CD4-positive, alpha-beta memory T cell (primary cell): Measurements from ENCODE around the gene SIPA1L3. TPM values are rescaled to one million over a fixed set of nuclear protein-coding genes. Genes with fewer than 3 reads are reported as not detected.

Experiments
- CTCF ChIA-PET: fragments of 350-600 bp; sonication (Branson Sonifier 250); formaldehyde crosslinking; loops from one replicate; lab custom pipeline; 2021; ENCODE audit warnings: inconsistent platforms; ENCODE audit not compliant: partially characterized antibody; lab: Charles Lee
- POLR2A ChIA-PET: fragments of 350-600 bp; sonication (Branson Sonifier 250); formaldehyde crosslinking; loops from one replicate; lab custom pipeline; 2021; ENCODE audit not compliant: partially characterized antibody; lab: Charles Lee
- DNase-seq, 5 donors: peaks; one replicate each; pipeline versions ENCODE4 v3.0.0 to v3.0.0-alpha.2; 2020 to 2022; ENCODE audit warnings: mixed read lengths in 1 of 5
- H3K27ac ChIP-seq: one replicate; pipeline ENCODE4 v1.7.0; 2013; ENCODE audit warnings: low read depth, low read length
- H3K27me3 ChIP-seq: 2 replicates; pipeline ENCODE4 v1.7.0; 2013; ENCODE audit warnings: mild to moderate bottlenecking, low read length, moderate library complexity; ENCODE audit not compliant: insufficient read depth
- H3K36me3 ChIP-seq: 2 replicates; pipeline ENCODE4 v1.7.0; 2013; ENCODE audit warnings: mild to moderate bottlenecking, low read length, moderate library complexity; ENCODE audit not compliant: insufficient read depth
- H3K4me1 ChIP-seq: 2 replicates; pipeline ENCODE4 v1.7.0; 2013; ENCODE audit warnings: mild to moderate bottlenecking, low read length, moderate library complexity; ENCODE audit not compliant: insufficient read depth
- H3K4me3 ChIP-seq, 2 donors: one replicate each; pipeline ENCODE4 v1.7.0; 2013; ENCODE audit warnings: low read length in 2 of 2, mild to moderate bottlenecking in 1 of 2
- H3K9me3 ChIP-seq, 2 donors: one replicate each; pipeline ENCODE4 v1.7.0; 2013; ENCODE audit warnings: low read length in 2 of 2, control low read depth in 1 of 2; ENCODE audit not compliant: control insufficient read depth in 1 of 2
- H3K27ac Mint-ChIP-seq, 7 donors: one replicate each; pipeline ENCODE4 v1.8.0; 2020 to 2021; ENCODE audit warnings: mixed read lengths in 7 of 7, mild to moderate bottlenecking in 6 of 7, inconsistent platforms in 3 of 7, moderate library complexity in 3 of 7
- H3K27me3 Mint-ChIP-seq, 2 donors: one replicate each; pipeline ENCODE4 v1.8.0; 2020 to 2021; ENCODE audit warnings: mixed read lengths in 2 of 2
- H3K36me3 Mint-ChIP-seq, 2 donors: one replicate each; pipeline ENCODE4 v1.8.0; 2020 to 2021; ENCODE audit warnings: mixed read lengths in 2 of 2, inconsistent platforms in 1 of 2, mild to moderate bottlenecking in 1 of 2
- H3K4me1 Mint-ChIP-seq, 4 donors: one replicate each; pipeline ENCODE4 v1.8.0; 2020 to 2021; ENCODE audit warnings: mixed read lengths in 4 of 4, mild to moderate bottlenecking in 1 of 4
- H3K4me3 Mint-ChIP-seq, 8 donors: one replicate each; pipeline ENCODE4 v1.8.0; 2020 to 2021; ENCODE audit warnings: mixed read lengths in 8 of 8, mild to moderate bottlenecking in 7 of 8, moderate library complexity in 6 of 8, inconsistent platforms in 3 of 8
- H3K9me3 Mint-ChIP-seq, 8 donors: one replicate each; pipeline ENCODE4 v1.8.0; 2020 to 2021; ENCODE audit warnings: mixed read lengths in 8 of 8, mild to moderate bottlenecking in 5 of 8, inconsistent platforms in 3 of 8, moderate library complexity in 1 of 8
- intact Hi-C: fragments of 100-400 bp; cut with micrococcal nuclease; formaldehyde crosslinking; loops from one replicate; pipeline ENCODE4 v1.15.1; 2023
- polyA plus RNA-seq, 2 donors: library from polyadenylated mRNA; unstranded; fragments of 300-500 nt; fragmentation: Illumina TruSeq; gene quantifications; one replicate each; pipeline ENCODE4 v1.2.3, GENCODE V29; 2021
- total RNA-seq, 2 experiments: library from RNA; stranded (reverse); gene quantifications; one replicate each; pipeline ENCODE4 v1.2.3, GENCODE V29; 2021

Gene SIPA1L3
- total and polyA plus RNA-seq, 4 experiments from 2014 or later, result 0.39 to 35.0 (median 17.8) TPM

GRCh38 chr19:38142176-38143035, 235.4 kb downstream of the SIPA1L3 start:
- no peak overlapping the region for H3K4me3 Mint-ChIP-seq

GRCh38 chr19:38143847-38144246, 236.8 kb downstream of the SIPA1L3 start:
- DNase-seq, result no peak
- intact Hi-C loops, result loop anchor here (5.0 kb wide), 1 partner anchor 193 kb away; the partner anchor contains the start of gene CATSPERG

More at GRCh38 chr19:38142176-38143035, 235.4 kb downstream of the SIPA1L3 start:
- DNase-seq, result peak in 2 of 5 donors; percentile 8 to 11
- Mint-ChIP-seq H3K9me3 (peaks cover 0 to 3% (median 0%) of the 10 kb centered on the region in 8 donors), H3K4me1 (peaks cover 0 to 7% (median 3%) of the 10 kb centered on the region in 4 donors), H3K36me3 (peaks cover 27 to 28% of the 10 kb centered on the region in 2 donors), H3K27ac (peak overlapping the region in 2 of 7 donors; percentile 57 to 58), H3K27me3 (no peaks in the 10 kb centered on the region)
- ChIA-PET POLR2A (no interaction called here), CTCF (interaction anchor here (0.9 to 2.1 kb wide), 6 partner anchors 9 to 237 kb away, joined by 3 to 6 read pairs (median 3); no protein-coding TSS in a partner anchor)
- Histone ChIP-seq H3K36me3 (no peaks in the 10 kb centered on the region), H3K4me1 (no peaks in the 10 kb centered on the region), H3K4me3 (no peak overlapping the region), H3K9me3 (no peaks in the 10 kb centered on the region), H3K27ac (no peak overlapping the region), H3K27me3 (no peaks in the 10 kb centered on the region)
- intact Hi-C loops, result loop anchor here (5.0 kb wide), 1 partner anchor 195 kb away; the partner anchor contains the start of gene CATSPERG

GRCh38 chr19:38144667-38145066, 237.7 kb downstream of the SIPA1L3 start:
- Histone ChIP-seq H3K27me3 (no peaks in the 10 kb centered on the region), H3K4me1 (no peaks in the 10 kb centered on the region), H3K36me3 (no peaks in the 10 kb centered on the region), H3K27ac (no peak overlapping the region), H3K4me3 (no peak overlapping the region), H3K9me3 (no peaks in the 10 kb centered on the region)
- Mint-ChIP-seq H3K4me1 (peaks cover 0 to 7% (median 0%) of the 10 kb centered on the region in 4 donors), H3K36me3 (peaks cover 26 to 29% of the 10 kb centered on the region in 2 donors), H3K9me3 (peaks cover 0 to 3% (median 0%) of the 10 kb centered on the region in 8 donors), H3K4me3 (no peak overlapping the region), H3K27me3 (no peaks in the 10 kb centered on the region), H3K27ac (peak overlapping the region in 1 of 7 donors; percentile 15)
- intact Hi-C loops, result loop anchor here (5.0 kb wide), 1 partner anchor 193 kb away; the partner anchor contains the start of gene CATSPERG
- POLR2A ChIA-PET, result no interaction called here
- DNase-seq, result no peak
- CTCF ChIA-PET, result interaction anchor here (1.3 kb wide), 1 partner anchor 58 kb away, joined by 3 read pairs; no protein-coding TSS in a partner anchor

More at GRCh38 chr19:38143847-38144246, 236.8 kb downstream of the SIPA1L3 start:
- ChIA-PET POLR2A (no interaction called here), CTCF (interaction anchor here (1.0 to 1.3 kb wide), 4 partner anchors 8 to 237 kb away, joined by 3 read pairs; partner anchors contain the start of gene WDR87)
- H3K4me1 Mint-ChIP-seq, result peaks cover 0 to 7% (median 3%) of the 10 kb centered on the region in 4 donors
- peaks cover 0 to 3% (median 0%) of the 10 kb centered on the region in 8 donors for H3K9me3 Mint-ChIP-seq
- Histone ChIP-seq H3K4me3 (no peak overlapping the region), H3K9me3 (no peaks in the 10 kb centered on the region), H3K27me3 (no peaks in the 10 kb centered on the region), H3K27ac (no peak overlapping the region), H3K4me1 (no peaks in the 10 kb centered on the region), H3K36me3 (no peaks in the 10 kb centered on the region)
- H3K36me3 Mint-ChIP-seq, result peaks cover 28 to 29% of the 10 kb centered on the region in 2 donors
- H3K4me3 Mint-ChIP-seq, result no peak overlapping the region
- no peak overlapping the region for H3K27ac Mint-ChIP-seq
- no peaks in the 10 kb centered on the region for H3K27me3 Mint-ChIP-seq

GRCh38 chr19:38145623-38146022, 238.6 kb downstream of the SIPA1L3 start:
- H3K27ac Mint-ChIP-seq, result peak overlapping the region in 1 of 7 donors; percentile 18
- Histone ChIP-seq H3K9me3 (no peaks in the 10 kb centered on the region), H3K4me3 (no peak overlapping the region), H3K4me1 (no peaks in the 10 kb centered on the region), H3K27ac (no peak overlapping the region), H3K36me3 (no peaks in the 10 kb centered on the region), H3K27me3 (no peaks in the 10 kb centered on the region)
- no peak overlapping the region for H3K4me3 Mint-ChIP-seq
- ChIA-PET CTCF (interaction anchor here (0.9 kb wide), 1 partner anchor 241 kb away, joined by 3 read pairs; no protein-coding TSS in a partner anchor), POLR2A (no interaction called here)
- H3K9me3 Mint-ChIP-seq, result peaks cover 0 to 3% (median 0%) of the 10 kb centered on the region in 8 donors
- H3K27me3 Mint-ChIP-seq, result no peaks in the 10 kb centered on the region
- peaks cover 22 to 29% of the 10 kb centered on the region in 2 donors for H3K36me3 Mint-ChIP-seq
- intact Hi-C loops, result no loop called here
- no peak for DNase-seq
- peaks cover 0 to 7% (median 0%) of the 10 kb centered on the region in 4 donors for H3K4me1 Mint-ChIP-seq

- Histone ChIP-seq H3K36me3 (peaks cover 12% of the 10 kb centered on the region), H3K9me3 (no peaks in the 10 kb centered on the region), H3K27me3 (no peaks in the 10 kb centered on the region), H3K4me1 (no peaks in the 10 kb centered on the region), H3K27ac (no peak overlapping the region), H3K4me3 (no peak overlapping the region)
- ChIA-PET CTCF (no interaction called here), POLR2A (no interaction called here)
- H3K36me3 Mint-ChIP-seq, result peaks cover 28 to 36% of the 10 kb centered on the region in 2 donors
- H3K27ac Mint-ChIP-seq, result peak overlapping the region in 1 of 7 donors; percentile 59
- H3K4me1 Mint-ChIP-seq, result peaks cover 0 to 4% (median 0%) of the 10 kb centered on the region in 4 donors
- DNase-seq, result no peak
- no peaks in the 10 kb centered on the region for H3K9me3 Mint-ChIP-seq
- H3K4me3 Mint-ChIP-seq, result no peak overlapping the region
- intact Hi-C loops, result no loop called here
- no peaks in the 10 kb centered on the region for H3K27me3 Mint-ChIP-seq
These were observed 241.3 kb downstream of the SIPA1L3 start for GRCh38 chr19:38148337-38148736.

GRCh38 chr19:38149661-38150061, 242.7 kb downstream of the SIPA1L3 start:
- peaks cover 26 to 34% of the 10 kb centered on the region in 2 donors for H3K36me3 Mint-ChIP-seq
- peaks cover 12% of the 10 kb centered on the region for H3K36me3 ChIP-seq
- H3K9me3 Mint-ChIP-seq, result no peaks in the 10 kb centered on the region
- H3K27ac ChIP-seq, result no peak overlapping the region
- no peak overlapping the region for H3K27ac Mint-ChIP-seq
- H3K4me1 ChIP-seq, result no peaks in the 10 kb centered on the region
- DNase-seq, result no peak
- no peaks in the 10 kb centered on the region for H3K27me3 ChIP-seq
- intact Hi-C loops, result no loop called here
- H3K9me3 ChIP-seq, result no peaks in the 10 kb centered on the region
- ChIA-PET POLR2A (no interaction called here), CTCF (interaction anchor here (1.2 kb wide), 1 partner anchor 15 kb away, joined by 3 read pairs; no protein-coding TSS in a partner anchor)
- no peak overlapping the region for H3K4me3 Mint-ChIP-seq
- H3K4me1 Mint-ChIP-seq, result peaks cover 0 to 2% (median 0%) of the 10 kb centered on the region in 4 donors
- H3K4me3 ChIP-seq, result no peak overlapping the region
- no peaks in the 10 kb centered on the region for H3K27me3 Mint-ChIP-seq

GRCh38 chr19:38151242-38151641, 244.2 kb downstream of the SIPA1L3 start:
- Histone ChIP-seq H3K4me3 (no peak overlapping the region), H3K27me3 (no peaks in the 10 kb centered on the region), H3K9me3 (no peaks in the 10 kb centered on the region), H3K36me3 (peaks cover 12% of the 10 kb centered on the region), H3K4me1 (no peaks in the 10 kb centered on the region), H3K27ac (no peak overlapping the region)
- peaks cover 21 to 32% of the 10 kb centered on the region in 2 donors for H3K36me3 Mint-ChIP-seq
- H3K9me3 Mint-ChIP-seq, result no peaks in the 10 kb centered on the region
- ChIA-PET CTCF (no interaction called here), POLR2A (no interaction called here)
- no peak overlapping the region for H3K4me3 Mint-ChIP-seq
- H3K27ac Mint-ChIP-seq, result no peak overlapping the region
- intact Hi-C loops, result no loop called here
- H3K4me1 Mint-ChIP-seq, result no peaks in the 10 kb centered on the region
- no peaks in the 10 kb centered on the region for H3K27me3 Mint-ChIP-seq
- no peak for DNase-seq
